Activated CD4-positive, CD25-positive, alpha-beta regulatory T cell treated with anti-CD3 and anti-CD28 coated beads, Interleukin-2, amount 50 U/mL, for 16 hours (primary cell): ENCODE results near the gene RIMS3.

ENCODE experiments used
- DNase-seq: peaks from one replicate; pipeline ENCODE4 v3.0.0-alpha.2; 2020; ENCODE audit warnings: low read depth, low spot score

Gene RIMS3

GRCh38 chr1:40653851-40654537 lies 11.5 kb downstream of the RIMS3 start:
- DNase-seq = no peak

- no peak for DNase-seq
Measured at GRCh38 chr1:40652979-40653378, 12.5 kb downstream of the RIMS3 start.

DNA sequence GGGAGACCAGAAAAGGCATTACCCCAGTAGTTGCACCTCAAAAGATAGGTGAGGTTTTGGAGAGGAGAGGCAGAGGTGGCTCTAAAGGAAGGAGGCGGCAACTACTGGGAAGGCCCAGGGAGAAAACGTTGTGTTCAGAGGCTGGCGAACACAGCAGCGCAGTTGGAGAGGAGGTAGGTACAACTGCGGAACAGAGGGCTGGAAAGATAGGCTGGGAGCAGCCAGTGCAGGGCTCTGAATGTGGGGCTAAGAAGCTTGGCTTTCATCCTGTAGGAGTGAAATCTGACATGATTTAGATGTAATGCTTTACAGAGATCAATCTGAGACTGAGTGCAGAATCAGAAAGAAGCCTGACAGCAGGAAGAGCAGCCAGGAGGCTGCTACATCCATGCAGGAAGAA lies 13.0 kb downstream of the RIMS3 start:
- DNase-seq = no peak

- no peak for DNase-seq
Measured at GRCh38 chr1:40651138-40651857, 14.2 kb downstream of the RIMS3 start.

- no peak for DNase-seq
Measured at GRCh38 chr1:40650075-40650474, 15.4 kb downstream of the RIMS3 start.

- no peak for DNase-seq
Measured at GRCh38 chr1:40649592-40649930, 15.9 kb downstream of the RIMS3 start.

GRCh38 chr1:40648928-40649591 lies 16.4 kb downstream of the RIMS3 start:
- no peak for DNase-seq

DNA sequence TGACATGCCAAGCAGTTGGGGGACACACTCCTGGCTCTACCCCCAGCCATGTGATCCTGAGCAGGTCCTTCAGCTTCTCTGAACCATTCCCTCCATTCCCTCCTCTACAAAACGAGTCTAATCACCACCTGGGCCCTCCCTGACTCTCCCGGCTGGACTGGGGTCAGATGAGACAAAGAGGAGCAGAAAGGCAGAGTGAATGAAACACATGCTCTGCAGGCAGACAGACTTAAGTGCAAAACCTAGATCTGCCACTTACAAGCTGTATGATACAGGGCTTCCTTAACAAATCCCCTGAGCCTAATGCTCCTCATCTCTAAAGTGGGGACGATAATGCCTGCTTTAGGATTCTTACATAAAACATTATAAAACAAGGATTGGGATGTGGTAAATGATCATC lies 17.3 kb downstream of the RIMS3 start:
- DNase-seq = no peak

GRCh38 chr1:40646315-40646714 lies 19.2 kb downstream of the RIMS3 start:
- no peak for DNase-seq

DNA sequence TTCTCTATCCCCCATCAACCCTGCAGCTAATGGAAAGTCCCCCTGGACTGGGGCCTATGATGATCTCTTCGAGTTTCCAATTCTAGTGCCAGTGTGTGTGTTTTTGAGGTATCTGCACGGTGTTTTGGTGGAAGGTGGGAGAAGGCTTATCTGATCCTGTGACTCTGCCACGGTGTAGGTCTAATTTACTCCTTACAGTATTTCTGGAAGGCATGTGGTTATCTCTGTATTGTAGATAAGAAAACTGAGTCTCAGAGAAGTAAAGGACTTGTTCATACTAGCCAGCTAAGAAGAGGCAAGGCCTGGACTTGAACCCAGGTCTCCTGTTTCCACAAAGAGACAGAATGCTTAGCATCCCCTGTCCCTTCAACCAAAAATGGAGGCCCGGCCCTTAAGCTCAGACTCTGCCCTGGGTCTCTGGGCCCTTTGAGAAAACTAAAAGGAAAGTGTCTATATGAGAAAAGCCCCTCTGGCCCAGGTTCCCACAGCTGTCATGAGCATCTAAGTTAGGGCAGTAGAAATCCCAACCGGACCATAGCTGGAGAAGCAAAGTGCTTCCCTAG lies 20.3 kb downstream of the RIMS3 start:
- no peak for DNase-seq

GRCh38 chr1:40641601-40642242 lies 23.8 kb downstream of the RIMS3 start:
- no peak for DNase-seq

DNA sequence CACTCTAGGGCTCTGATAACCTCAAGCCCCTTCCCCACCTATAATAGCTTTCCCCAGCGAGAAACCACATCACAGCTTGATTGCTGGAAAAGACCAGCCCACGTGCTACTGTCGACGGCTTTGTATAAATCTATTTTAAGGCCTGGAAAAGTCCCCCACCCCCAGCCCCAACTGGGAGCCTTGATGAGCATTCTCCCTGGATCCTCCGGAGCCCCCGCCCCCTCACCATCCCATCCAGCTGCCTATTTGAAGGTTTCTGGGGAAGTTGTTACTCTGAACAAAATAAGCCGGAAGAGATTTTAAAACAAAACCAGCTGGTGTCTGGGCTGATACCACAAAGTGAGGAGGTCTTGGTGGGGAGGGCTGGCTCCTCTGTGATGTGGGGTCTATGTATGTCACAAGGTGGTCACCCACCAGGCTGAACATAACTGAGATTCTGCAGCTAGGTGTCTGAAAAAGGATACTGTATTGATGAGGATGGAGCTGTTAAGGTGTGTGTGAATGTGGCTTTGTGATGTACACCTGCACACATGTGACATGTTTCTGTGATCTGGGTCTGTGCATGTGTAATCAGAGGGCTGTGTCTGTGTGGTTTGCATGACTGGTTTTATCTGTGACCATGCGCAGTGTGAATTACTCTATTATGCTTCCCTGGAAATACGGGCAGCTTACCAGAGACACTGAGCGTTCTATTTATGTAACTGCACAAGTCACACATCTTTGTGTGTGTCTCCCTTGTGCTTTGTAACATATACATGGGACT lies 25.0 kb downstream of the RIMS3 start:
- DNase-seq = no peak

DNA sequence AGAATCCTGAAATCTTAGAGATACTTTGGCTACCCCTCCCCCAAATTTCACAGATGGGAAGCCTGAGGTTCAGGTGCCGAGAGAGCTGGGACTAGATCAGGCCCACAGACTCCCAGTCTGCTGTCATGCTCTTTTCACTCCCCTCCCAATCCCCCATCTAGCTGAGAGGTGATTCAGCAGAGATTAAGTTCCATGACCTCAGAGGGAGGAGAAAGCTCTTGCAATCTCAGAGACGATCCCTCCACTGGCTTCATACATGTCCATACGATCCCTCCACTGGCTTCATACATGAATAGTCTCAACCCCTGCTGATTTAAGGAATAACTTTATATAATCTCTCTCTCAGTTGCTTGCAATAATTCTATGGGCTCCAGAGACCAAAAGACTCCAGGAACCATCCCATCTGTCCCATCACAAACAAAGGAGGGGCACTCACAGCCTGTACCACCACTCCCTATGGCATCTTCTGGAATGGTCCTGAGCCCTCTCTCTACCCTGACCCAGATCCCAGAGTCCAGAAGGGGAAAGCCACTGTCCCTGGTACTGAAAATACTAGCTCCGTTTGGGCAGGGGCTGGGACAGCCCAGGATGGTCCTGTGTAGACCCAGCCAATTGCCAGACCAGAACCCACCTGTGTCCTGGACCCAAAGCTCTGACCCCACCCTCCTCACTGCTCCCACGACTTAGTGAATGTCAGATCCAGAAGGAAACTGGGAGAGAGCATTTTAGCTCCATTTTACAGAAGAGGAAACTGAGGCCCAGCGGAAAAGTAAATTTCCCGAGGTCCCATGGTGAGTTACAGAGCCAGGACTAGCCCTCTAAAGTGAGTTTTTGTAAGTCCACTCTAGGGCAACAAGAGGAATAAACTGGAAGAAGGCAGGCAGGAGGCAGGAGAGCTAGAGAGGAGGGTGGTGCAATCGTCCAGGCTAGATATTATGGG lies 27.1 kb downstream of the RIMS3 start:
- no peak for DNase-seq

- no peak for DNase-seq
Measured at GRCh38 chr1:40637470-40638007, 27.9 kb downstream of the RIMS3 start.

DNA sequence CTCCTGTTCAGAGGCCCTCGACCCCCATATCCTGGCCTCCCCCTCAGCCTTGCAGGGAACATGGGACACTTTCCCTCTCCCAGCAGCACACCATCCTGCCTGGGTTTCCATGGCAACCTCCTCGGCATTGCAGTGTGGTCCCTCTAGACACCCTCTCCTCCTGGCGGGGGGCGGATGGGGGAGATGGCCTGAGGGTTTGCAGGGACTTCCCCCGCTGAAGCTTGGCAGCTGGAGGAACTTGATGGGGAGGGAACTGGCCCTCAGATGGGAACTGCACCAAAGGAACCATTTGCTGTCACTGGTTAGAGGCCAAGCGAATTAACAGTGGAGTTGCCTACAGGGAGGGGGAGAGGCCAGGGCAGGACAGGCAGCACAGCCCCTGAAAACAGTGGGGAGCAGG lies 28.7 kb downstream of the RIMS3 start:
- DNase-seq = no peak

GRCh38 chr1:40635763-40636500 lies 29.6 kb downstream of the RIMS3 start:
- no peak for DNase-seq

- no peak for DNase-seq
Measured at GRCh38 chr1:40634901-40635655, 30.4 kb downstream of the RIMS3 start.

- no peak for DNase-seq
Measured at GRCh38 chr1:40633931-40634376, 31.5 kb downstream of the RIMS3 start.
